GM12878 (cell line): ENCODE results near the gene HSD17B4.
"Not testable (repeated sequence)": the region's sequence is repeated elsewhere in the genome, so short reads cannot be mapped to it uniquely, and the experiment has no call there.

Source experiments
- ATF3 ChIP-seq: IDR thresholded peaks from 2 replicates; pipeline ENCODE4 v1.6.1; 2011; ENCODE audit warnings: low read depth, mild to moderate bottlenecking, low read length, moderate library complexity, borderline replicate concordance; ENCODE audit errors: extremely low read depth
- CHD2 ChIP-seq: IDR thresholded peaks from 2 replicates; pipeline ENCODE4 v1.6.1; 2011; ENCODE audit warnings: low read depth, low read length, improper control_type of control experiment, borderline replicate concordance
- CTCF ChIP-seq, 3 experiments: IDR thresholded peaks in 2 of 3; conservative IDR thresholded peaks in 1 of 3; 2 replicates each; pipeline ENCODE4 v1.5.1; 2011; ENCODE audit warnings: low read depth in 3 of 3, low read length in 3 of 3, mild to moderate bottlenecking in 3 of 3, control low read depth in 2 of 3, moderate library complexity in 2 of 3, inconsistent platforms in 1 of 3, mixed read lengths in 1 of 3; ENCODE audit not compliant: control insufficient read depth in 2 of 3, insufficient read depth in 1 of 3; ENCODE audit errors: extremely low read depth in 1 of 3
- EP300 ChIP-seq, 2 experiments: fragments of 150-350 bp in 1 of 2; IDR thresholded peaks; 2 replicates each; pipeline ENCODE4 v1.6.1; 2011 to 2012; ENCODE audit warnings: low read depth in 2 of 2, low read length in 2 of 2, borderline replicate concordance in 1 of 2, improper control_type of control experiment in 1 of 2, inconsistent platforms in 1 of 2; ENCODE audit not compliant: control insufficient read depth in 1 of 2
- EZH2 ChIP-seq: IDR thresholded peaks from 2 replicates; pipeline ENCODE4 v1.6.1; 2012; ENCODE audit warnings: low read depth, mild to moderate bottlenecking, control low read depth, inconsistent platforms, low read length, borderline replicate concordance; ENCODE audit not compliant: control insufficient read depth
- JUND ChIP-seq: IDR thresholded peaks from 2 replicates; pipeline ENCODE4 v1.6.1; 2012; ENCODE audit warnings: low read depth, mild to moderate bottlenecking, low read length, improper control_type of control experiment, moderate library complexity
- MAX ChIP-seq: IDR thresholded peaks from 2 replicates; pipeline ENCODE4 v1.6.1; 2012; ENCODE audit warnings: low read depth, low read length, improper control_type of control experiment
- MYC ChIP-seq: IDR thresholded peaks from 2 replicates; pipeline ENCODE4 v1.6.1; 2011; ENCODE audit warnings: mild to moderate bottlenecking, low read length, moderate library complexity, inconsistent platforms; ENCODE audit not compliant: insufficient read depth, insufficient replicate concordance, insufficient read length, severe bottlenecking
- NBN ChIP-seq: fragments of 450-650 bp; IDR thresholded peaks from 2 replicates; pipeline ENCODE4 v1.6.1; 2016
- POLR2A ChIP-seq: IDR thresholded peaks from 2 replicates; pipeline ENCODE4 v1.6.1; 2011; ENCODE audit warnings: low read depth, mild to moderate bottlenecking, low read length
- POLR2AphosphoS5 ChIP-seq: IDR thresholded peaks from 2 replicates; pipeline ENCODE4 v1.6.1; 2011; ENCODE audit warnings: mild to moderate bottlenecking, low read length, inconsistent platforms
- RAD21 ChIP-seq: IDR thresholded peaks from 2 replicates; pipeline ENCODE4 v1.6.1; 2011; ENCODE audit warnings: mild to moderate bottlenecking, low read depth, low read length, moderate library complexity; ENCODE audit not compliant: insufficient read depth
- SREBF1 ChIP-seq: IDR thresholded peaks from 2 replicates; pipeline ENCODE4 v1.6.1; 2012; ENCODE audit warnings: mild to moderate bottlenecking, low read length
- STAT3 ChIP-seq: IDR thresholded peaks from 2 replicates; pipeline ENCODE4 v1.6.1; 2011; ENCODE audit warnings: low read depth, low read length, improper control_type of control experiment

GRCh38 chr5:119437785-119438586 is 14.3 kb upstream of the HSD17B4 start:
- TF ChIP-seq RAD21; EP300 (IDR thresholded peaks at IDR 0.05; ENCODE audit: borderline replicate concordance in 1 of 2, control insufficient read depth in 1 of 2, low read depth in 2 of 2, low read length in 2 of 2); CTCF (IDR thresholded peaks at IDR 0.05 in 2 of 3, conservative IDR thresholded peaks at IDR 0.05 in 1 of 3; ENCODE audit: control insufficient read depth in 2 of 3, extremely low read depth in 1 of 3, insufficient read depth in 1 of 3, low read depth in 3 of 3, low read length in 3 of 3); JUND; MAX; ATF3; NBN; MYC; SREBF1; POLR2AphosphoS5; POLR2A; CHD2; STAT3; EZH2: not testable (repeated sequence)
